DMS153 treated with DMSO at 0.1 percent for 48 hours (cell line): ENCODE data around the gene GSS.
"Not testable (repeated sequence)": the region's sequence is repeated elsewhere in the genome, so short reads cannot be mapped to it uniquely, and the experiment has no call there.

Experiments
- DNase-seq: peaks from one replicate; lab custom pipeline; 2025; ENCODE audit not compliant: unreplicated experiment; lab: John Stamatoyannopoulos, UW

GSS gene

DNA sequence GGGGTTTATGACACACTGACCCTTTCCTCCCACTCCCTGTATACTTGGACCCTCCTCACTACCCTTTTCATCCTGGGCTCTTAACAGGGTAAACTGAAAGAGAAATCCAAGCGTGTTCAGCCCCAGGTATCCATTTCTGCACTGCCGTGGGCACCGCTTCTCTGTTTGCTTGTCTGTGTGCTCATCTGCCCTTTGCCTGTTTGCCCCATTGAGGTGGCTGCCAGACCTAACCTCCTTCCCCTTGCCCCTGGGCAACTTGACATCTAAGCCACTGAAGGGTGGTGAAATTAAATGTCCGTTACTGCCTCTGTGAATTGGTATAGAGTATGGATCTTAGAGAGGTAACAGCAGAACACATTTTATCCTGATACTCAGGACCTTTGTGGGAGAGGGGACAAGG, 40.5 kb downstream of the GSS start:
- DNase-seq: no peak

DNA sequence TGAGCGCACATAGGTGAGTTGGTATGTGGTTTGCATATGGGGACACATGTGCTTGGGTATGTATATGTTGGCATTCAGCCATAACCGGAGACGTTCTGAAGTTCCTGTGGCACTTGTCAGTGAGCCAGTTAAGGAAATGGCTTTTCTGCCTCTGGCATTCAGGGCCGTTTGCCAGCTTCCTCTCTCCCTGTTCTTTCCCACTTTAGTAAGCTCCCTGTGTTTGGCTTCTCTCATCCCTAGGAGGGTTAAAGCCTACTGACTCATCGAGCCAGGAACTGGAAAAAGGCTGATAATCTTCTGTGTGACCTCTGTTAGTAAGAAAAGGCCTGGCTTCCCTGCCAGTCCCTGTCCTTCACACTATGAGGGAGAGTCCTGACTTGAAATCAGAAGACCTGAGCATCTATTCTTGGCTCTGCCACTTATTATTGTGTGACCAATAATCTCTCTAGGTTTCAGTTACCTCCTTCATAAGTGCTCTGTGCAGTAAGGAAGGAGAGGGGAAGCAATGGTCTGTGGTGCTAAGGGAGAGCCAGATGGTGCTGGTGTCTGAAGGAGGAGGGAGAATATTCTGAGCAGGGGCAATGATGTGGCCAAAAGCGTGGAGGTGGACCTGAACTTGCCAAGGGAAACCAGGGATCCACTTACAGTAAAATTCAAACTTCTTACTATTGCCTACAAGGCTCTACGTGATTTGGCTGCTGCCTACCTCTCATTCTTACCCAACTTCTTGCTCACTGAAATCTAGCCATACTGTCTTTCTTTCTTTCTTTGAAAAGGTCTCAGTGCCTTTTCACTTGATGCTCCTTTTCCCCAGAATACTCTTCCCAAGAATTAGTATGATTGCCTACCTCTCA, 47.8 kb downstream of the GSS start:
- peak; percentile 43 for DNase-seq

DNA sequence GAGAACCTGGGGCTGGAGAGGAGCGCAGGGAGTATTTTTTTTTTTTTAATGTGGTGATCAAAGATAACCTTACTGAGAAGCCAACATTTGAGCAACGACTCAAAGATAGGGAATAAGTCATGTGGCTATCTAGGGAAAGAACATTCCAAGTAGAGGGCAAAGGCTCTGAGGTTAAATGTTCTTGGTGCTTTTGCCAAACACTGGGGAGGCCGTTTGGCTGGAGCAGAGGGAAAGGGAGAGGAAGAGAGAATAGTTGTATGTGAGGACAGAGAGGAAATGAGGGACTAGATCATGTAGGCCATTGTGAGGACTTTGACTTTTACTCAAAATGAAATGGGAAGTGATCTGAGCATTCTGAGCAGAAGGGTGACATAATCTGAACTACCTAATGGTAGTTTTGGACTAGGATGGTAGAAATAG, 51.4 kb downstream of the GSS start:
- no peak for DNase-seq

GRCh38 chr20:34898731-34899130, 56.9 kb downstream of the GSS start:
- not testable (repeated sequence) for DNase-seq

- not testable (repeated sequence) for DNase-seq
Observed at GRCh38 chr20:34898129-34898528, 57.5 kb downstream of the GSS start.

- no peak for DNase-seq
Observed at GRCh38 chr20:34896086-34896621, 59.5 kb downstream of the GSS start.

DNA sequence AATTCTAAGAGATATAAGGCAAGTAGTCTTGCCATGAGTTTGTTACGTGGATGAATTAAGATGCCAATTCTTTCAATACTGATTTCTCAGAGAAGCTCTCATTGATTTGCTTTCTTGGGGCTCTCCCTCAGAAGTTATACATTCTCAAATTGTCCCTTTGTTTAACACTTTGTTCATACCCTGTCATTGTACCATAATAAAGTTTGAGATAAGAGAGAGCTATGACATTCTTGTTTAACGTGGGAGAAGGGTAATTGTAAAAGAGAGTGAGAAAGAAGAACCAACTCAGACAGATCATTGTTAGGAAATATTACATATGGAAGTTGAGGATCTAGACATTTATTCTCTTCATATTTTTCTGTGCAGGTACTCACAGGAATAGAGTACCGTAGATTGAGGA, 60.1 kb downstream of the GSS start:
- no peak for DNase-seq

DNA sequence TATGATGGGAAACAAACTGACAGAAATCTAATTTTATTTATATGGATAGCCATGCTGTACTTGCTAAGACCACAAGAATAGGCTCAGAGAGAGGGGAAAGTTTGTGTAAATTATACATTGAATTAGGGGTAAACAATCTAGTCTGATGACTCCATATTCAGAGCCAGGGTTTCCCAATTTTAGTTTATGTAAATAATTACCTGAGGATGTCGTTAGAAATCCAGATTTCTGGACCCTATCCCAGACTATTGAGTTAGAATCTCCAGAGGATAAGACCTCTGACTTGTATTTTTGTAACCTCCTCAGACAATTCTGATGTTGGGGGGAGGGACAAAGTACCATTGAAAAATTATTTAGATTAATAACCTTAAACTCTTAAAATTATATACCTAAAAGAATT, 60.9 kb downstream of the GSS start:
- no peak for DNase-seq

- no peak for DNase-seq
Observed at GRCh38 chr20:34892671-34893070, 62.9 kb downstream of the GSS start.

GRCh38 chr20:34891166-34892062, 64.2 kb downstream of the GSS start:
- DNase-seq: no peak

DNA sequence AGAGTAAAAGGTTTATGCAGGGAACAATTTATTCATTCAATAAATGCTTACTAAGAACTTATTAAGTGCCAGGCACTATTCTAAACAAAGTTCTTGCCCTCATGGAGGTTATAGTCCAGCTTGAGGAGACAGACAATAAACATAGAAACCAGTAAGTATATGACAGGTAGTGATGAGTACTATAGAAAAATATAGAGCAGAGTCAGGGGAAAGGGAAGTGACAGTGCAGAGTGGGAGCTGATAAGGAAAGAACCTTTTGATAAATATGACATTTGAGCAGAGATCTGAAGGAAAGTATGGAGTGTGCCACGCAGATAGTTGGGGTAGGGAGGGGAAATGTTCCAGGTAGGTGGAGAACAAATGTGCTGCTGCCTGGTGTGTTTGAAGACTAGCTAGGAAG, 67.1 kb downstream of the GSS start:
- no peak for DNase-seq

GRCh38 chr20:34887023-34887422, 68.6 kb downstream of the GSS start:
- no peak for DNase-seq

- DNase-seq: no peak
Observed at GRCh38 chr20:34886122-34886521, 69.5 kb downstream of the GSS start.

- DNase-seq: no peak
Observed at GRCh38 chr20:34884260-34884659, 71.3 kb downstream of the GSS start.

GRCh38 chr20:34883809-34884208, 71.8 kb downstream of the GSS start:
- DNase-seq: no peak

DNA sequence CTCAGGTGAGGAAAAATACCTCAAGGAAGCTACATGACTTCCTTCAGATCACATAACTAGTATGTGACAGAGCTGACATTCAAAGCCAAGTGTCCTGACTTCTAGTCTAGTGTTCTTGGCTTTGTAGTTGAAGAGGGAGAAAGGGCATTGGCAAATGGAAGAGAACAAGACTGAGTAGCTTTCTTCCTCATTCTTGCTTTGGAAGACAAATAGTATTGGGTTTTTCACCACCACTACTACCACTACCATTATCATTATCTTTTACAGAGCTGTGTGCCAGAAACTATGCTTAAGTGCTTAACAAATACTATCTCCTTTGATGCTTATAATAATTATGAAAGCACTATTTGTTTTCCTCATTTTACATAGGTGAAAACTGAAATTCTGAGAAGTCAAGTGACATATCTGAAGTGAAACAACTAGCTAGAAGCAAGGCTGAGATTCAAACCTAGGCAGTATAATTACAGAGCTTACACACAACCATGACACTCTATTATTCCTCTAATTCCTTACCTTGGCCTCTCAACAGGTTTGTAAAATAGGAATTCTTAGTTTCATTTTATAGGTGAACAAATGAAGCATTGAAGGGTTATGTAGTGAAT, 72.4 kb downstream of the GSS start:
- no peak for DNase-seq

DNA sequence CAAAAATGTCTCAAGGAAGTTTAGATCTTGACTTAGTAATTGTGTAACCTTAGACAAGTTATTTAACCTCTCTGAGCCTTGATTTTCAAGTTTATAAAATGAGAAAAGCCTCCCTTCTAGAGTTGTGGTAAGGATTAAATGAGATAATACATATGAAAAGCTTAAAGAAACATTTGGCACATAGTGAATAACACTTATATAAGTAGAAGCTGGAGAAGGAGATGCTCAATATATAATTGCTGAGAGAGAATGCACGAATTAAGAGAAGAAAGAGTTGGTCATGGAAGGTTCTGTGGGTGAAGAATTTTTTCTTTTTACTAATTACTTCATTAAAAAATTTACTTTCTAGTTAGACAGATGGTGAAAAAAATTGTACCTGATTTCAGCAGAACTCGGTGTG, 73.9 kb downstream of the GSS start:
- no peak for DNase-seq

- DNase-seq: not testable (repeated sequence)
Observed at GRCh38 chr20:34880971-34881370, 74.6 kb downstream of the GSS start.

GRCh38 chr20:34880215-34880850, 75.3 kb downstream of the GSS start:
- DNase-seq: no peak
